A549 treated with AZD9567 at 1 μM for 4 hours (cell line): ENCODE measurements around the gene ECHDC3. TPM values are rescaled to one million over a fixed set of nuclear protein-coding genes. Genes with fewer than 3 reads are reported as not detected.

ENCODE experiments used
- total RNA-seq: library from RNA; stranded (reverse); fragments of 200-300 nt; extraction: Qiagen RNA extraction; gene quantifications from 5 replicates; pipeline ENCODE4 v1.2.3, GENCODE V29; 2022; ENCODE audit not compliant: insufficient read depth

ECHDC3 gene
- 5.0 to 11.0 TPM (median 9.7 TPM) in 5 replicates for total RNA-seq

GRCh38 chr10:11742009-11742778, at the start of gene ECHDC3:
TSS of gene ECHDC3 (plus strand) at chr10:11742382. CDS start at chr10:11742577, 195 bp downstream.

Other genes with a start within 250 kb of the ECHDC3 start
- 11.1 to 14.5 TPM (median 12.4 TPM) in 5 replicates for gene USP6NL, start 130.7 kb upstream of the ECHDC3 start, total RNA-seq
- 36.5 to 39.4 TPM (median 37.9 TPM) in 5 replicates for gene PROSER2, start 81.0 kb downstream of the ECHDC3 start, total RNA-seq